T-helper 17 cell (primary cell): ENCODE data around the gene SHMT1. TPM values are rescaled to one million over a fixed set of nuclear protein-coding genes. Genes with fewer than 3 reads are reported as not detected.
A peak's percentile ranks its signal among the peaks of the same experiment; 100 is the strongest.
"Not testable (repeated sequence)": the region's sequence is repeated elsewhere in the genome, so short reads cannot be mapped to it uniquely, and the experiment has no call there.

Source experiments
- ATAC-seq: fragments of 150-1000 bp; cut with Tn5 transposase; 2 replicates; pipeline ENCODE4 v1.10.0; 2021; ENCODE audit warnings: mild to moderate bottlenecking, moderate library complexity
- DNase-seq, 3 donors: peaks; one replicate each; pipeline versions ENCODE4 v3.0.0 to v3.0.0-alpha.2; 2020 to 2021
- H3K9me3 ChIP-seq: one replicate; pipeline ENCODE4 v1.7.0; 2013; ENCODE audit warnings: low read length, mild to moderate bottlenecking; ENCODE audit not compliant: control insufficient read depth, poor library complexity, severe bottlenecking
- H3K27ac Mint-ChIP-seq: one replicate; pipeline ENCODE4 v1.8.0; 2022; ENCODE audit warnings: mild to moderate bottlenecking, moderate library complexity, mixed read lengths
- H3K27me3 Mint-ChIP-seq: one replicate; pipeline ENCODE4 v1.8.0; 2022; ENCODE audit warnings: mixed read lengths
- H3K36me3 Mint-ChIP-seq: one replicate; pipeline ENCODE4 v1.8.0; 2022; ENCODE audit warnings: low read depth, mixed read lengths
- H3K4me1 Mint-ChIP-seq: one replicate; pipeline ENCODE4 v1.8.0; 2022; ENCODE audit warnings: mild to moderate bottlenecking, mixed read lengths
- H3K4me3 Mint-ChIP-seq: one replicate; pipeline ENCODE4 v1.8.0; 2022; ENCODE audit warnings: mild to moderate bottlenecking, moderate library complexity, mixed read lengths
- total RNA-seq, 4 donors: library from RNA in 2 of 4; stranded (reverse) in 2 of 4; gene quantifications; one replicate each; pipeline ENCODE4 v1.2.3 and lab custom pipeline; 2022 to 2026

Gene SHMT1
- total RNA-seq, 2 donors from 2014 or later = 9.8 to 14.0 TPM

GRCh38 chr17:18315961-18316360, 47.4 kb downstream of the SHMT1 start:
- DNase-seq (no peak), ATAC-seq (no peak)
- no peaks in the 10 kb centered on the region for H3K9me3 ChIP-seq
- Mint-ChIP-seq H3K4me3 (peak overlapping the region; percentile 98), H3K4me1 (peaks cover 54% of the 10 kb centered on the region), H3K27me3 (no peaks in the 10 kb centered on the region), H3K27ac (peak overlapping the region; percentile 99), H3K36me3 (no peaks in the 10 kb centered on the region)

GRCh38 chr17:18315562-18315922, 47.8 kb downstream of the SHMT1 start:
- H3K36me3 Mint-ChIP-seq = no peaks in the 10 kb centered on the region
- H3K27me3 Mint-ChIP-seq = no peaks in the 10 kb centered on the region
- H3K4me1 Mint-ChIP-seq = peaks cover 53% of the 10 kb centered on the region
- H3K9me3 ChIP-seq = no peaks in the 10 kb centered on the region
- DNase-seq = no peak
- peak; percentile 27 for ATAC-seq
- peak overlapping the region; percentile 99 for H3K27ac Mint-ChIP-seq
- H3K4me3 Mint-ChIP-seq = peak overlapping the region; percentile 98

GRCh38 chr17:18314731-18315561, 48.4 kb downstream of the SHMT1 start, which contains the start of the genes SMCR8 and TOP3A:
SMCR8 (plus strand) TSS chr17:18315293; CDS start chr17:18315790, 497 bp downstream.
TOP3A (minus strand) TSS chr17:18314994; CDS start chr17:18314778, 216 bp downstream.
- H3K27me3 Mint-ChIP-seq = no peaks in the 10 kb centered on the region
- peak within 1 kb of the TSS; percentile 99 for H3K27ac Mint-ChIP-seq
- no peaks in the 10 kb centered on the region for H3K9me3 ChIP-seq
- peaks cover 52% of the 10 kb centered on the region for H3K4me1 Mint-ChIP-seq
- DNase-seq (peak; percentile 91 to 98 (median 93)), ATAC-seq (peak; percentile 94)
- no peaks in the 10 kb centered on the region for H3K36me3 Mint-ChIP-seq
- H3K4me3 Mint-ChIP-seq = peak within 1 kb of the TSS; percentile 98

- H3K27ac Mint-ChIP-seq = peak overlapping the region; percentile 99
- H3K4me3 Mint-ChIP-seq = peak overlapping the region; percentile 98
- no peaks in the 10 kb centered on the region for H3K36me3 Mint-ChIP-seq
- H3K4me1 Mint-ChIP-seq = peaks cover 45% of the 10 kb centered on the region
- ATAC-seq (peak; percentile 3), DNase-seq (no peak)
- H3K9me3 ChIP-seq = no peaks in the 10 kb centered on the region
- H3K27me3 Mint-ChIP-seq = no peaks in the 10 kb centered on the region
Measured at GRCh38 chr17:18314059-18314730, 49.2 kb downstream of the SHMT1 start.

- no peak overlapping the region for H3K27ac Mint-ChIP-seq
- H3K9me3 ChIP-seq = no peaks in the 10 kb centered on the region
- peaks cover 2% of the 10 kb centered on the region for H3K36me3 Mint-ChIP-seq
- no peak overlapping the region for H3K4me3 Mint-ChIP-seq
- H3K4me1 Mint-ChIP-seq = peaks cover 19% of the 10 kb centered on the region
- no peaks in the 10 kb centered on the region for H3K27me3 Mint-ChIP-seq
- DNase-seq (no peak), ATAC-seq (no peak)
Measured at GRCh38 chr17:18309202-18309601, 54.1 kb downstream of the SHMT1 start.

GRCh38 chr17:18303206-18303605, 60.1 kb downstream of the SHMT1 start:
- not testable (repeated sequence) for ATAC-seq, H3K27me3 Mint-ChIP-seq, DNase-seq, H3K36me3 Mint-ChIP-seq, H3K4me3 Mint-ChIP-seq, H3K9me3 ChIP-seq, H3K4me1 Mint-ChIP-seq
- peak overlapping the region; percentile 4 for H3K27ac Mint-ChIP-seq

GRCh38 chr17:18300725-18301480, 62.4 kb downstream of the SHMT1 start:
- no peak overlapping the region for H3K27ac Mint-ChIP-seq
- peaks cover 7% of the 10 kb centered on the region for H3K36me3 Mint-ChIP-seq
- H3K9me3 ChIP-seq = no peaks in the 10 kb centered on the region
- H3K4me1 Mint-ChIP-seq = peaks cover 2% of the 10 kb centered on the region
- H3K4me3 Mint-ChIP-seq = no peak overlapping the region
- no peaks in the 10 kb centered on the region for H3K27me3 Mint-ChIP-seq
- DNase-seq (no peak), ATAC-seq (no peak)

- H3K27ac Mint-ChIP-seq, DNase-seq, H3K9me3 ChIP-seq, ATAC-seq, H3K4me3 Mint-ChIP-seq, H3K36me3 Mint-ChIP-seq, H3K27me3 Mint-ChIP-seq, H3K4me1 Mint-ChIP-seq: not testable (repeated sequence)
Measured at GRCh38 chr17:18298061-18298460, 65.3 kb downstream of the SHMT1 start.

- Mint-ChIP-seq H3K27ac (no peak overlapping the region), H3K36me3 (peaks cover 2% of the 10 kb centered on the region), H3K4me1 (peaks cover 4% of the 10 kb centered on the region), H3K4me3 (no peak overlapping the region), H3K27me3 (no peaks in the 10 kb centered on the region)
- ATAC-seq = no peak
- no peak for DNase-seq
- no peaks in the 10 kb centered on the region for H3K9me3 ChIP-seq
Measured at GRCh38 chr17:18291718-18292540, 71.4 kb downstream of the SHMT1 start.

- no peaks in the 10 kb centered on the region for H3K9me3 ChIP-seq
Measured at GRCh38 chr17:18285296-18285695, 78.1 kb downstream of the SHMT1 start.

GRCh38 chr17:18281788-18282187, 81.6 kb downstream of the SHMT1 start:
- ATAC-seq = no peak
- Mint-ChIP-seq H3K4me3 (no peak overlapping the region), H3K4me1 (no peaks in the 10 kb centered on the region), H3K36me3 (peaks cover 2% of the 10 kb centered on the region), H3K27ac (no peak overlapping the region), H3K27me3 (no peaks in the 10 kb centered on the region)
- H3K9me3 ChIP-seq = no peaks in the 10 kb centered on the region
- DNase-seq = no peak

More at GRCh38 chr17:18285296-18285695, 78.1 kb downstream of the SHMT1 start:
- no peak for ATAC-seq
- Mint-ChIP-seq H3K4me1 (peaks cover 2% of the 10 kb centered on the region), H3K27me3 (no peaks in the 10 kb centered on the region), H3K27ac (no peak overlapping the region), H3K36me3 (peaks cover 4% of the 10 kb centered on the region), H3K4me3 (no peak overlapping the region)
- no peak for DNase-seq

GRCh38 chr17:18280766-18281371, 82.5 kb downstream of the SHMT1 start:
- DNase-seq = no peak
- H3K27ac Mint-ChIP-seq = no peak overlapping the region

More at GRCh38 chr17:18280766-18281371, 82.5 kb downstream of the SHMT1 start:
- H3K4me1 Mint-ChIP-seq = no peaks in the 10 kb centered on the region
- H3K9me3 ChIP-seq = no peaks in the 10 kb centered on the region
- ATAC-seq = no peak
- H3K27me3 Mint-ChIP-seq = no peaks in the 10 kb centered on the region
- H3K36me3 Mint-ChIP-seq = no peaks in the 10 kb centered on the region
- no peak overlapping the region for H3K4me3 Mint-ChIP-seq
